ENCODE data around the gene CPLANE2. TPM values are rescaled to one million over a fixed set of nuclear protein-coding genes. Genes with fewer than 3 reads are reported as not detected.

CPLANE2 gene
- polyA plus RNA-seq, 1 donor from 2014 or later: 5.7 TPM

DNA sequence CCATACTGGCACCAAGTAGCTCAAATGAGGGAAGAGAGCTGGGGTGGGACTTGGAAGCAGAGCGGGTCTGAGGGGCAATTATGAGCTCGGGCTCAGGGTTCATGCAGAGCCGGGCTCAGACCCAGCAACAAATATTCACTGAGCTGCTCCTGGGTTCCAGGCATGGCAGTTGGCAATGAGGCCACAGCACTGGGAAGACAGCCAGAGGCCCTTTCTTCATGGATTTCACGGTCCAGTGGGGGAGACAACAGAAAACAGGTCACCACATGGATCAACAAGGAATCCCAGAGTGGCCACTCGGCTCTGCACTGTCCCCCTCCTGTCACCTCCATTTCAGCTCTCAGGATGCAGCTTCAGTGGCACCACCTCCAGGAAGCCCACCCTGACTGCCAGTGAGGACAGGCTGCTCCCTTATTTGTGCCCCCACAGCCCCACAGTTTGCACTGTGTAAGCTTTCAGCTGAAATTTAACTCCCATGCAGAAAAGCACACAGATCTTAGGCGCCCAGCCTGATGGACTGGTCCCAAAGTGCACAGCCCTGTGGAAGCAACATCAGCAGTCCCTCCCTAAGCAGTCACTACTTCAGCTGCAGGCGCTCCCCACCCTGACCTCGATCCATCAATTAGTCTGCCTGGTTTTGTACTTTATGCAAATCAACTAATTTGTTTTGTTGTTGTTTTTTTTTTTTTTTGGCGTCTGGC is 46.9 kb downstream of the CPLANE2 start:
- no peak overlapping the region for H3K4me3 ChIP-seq (ENCODE audit: low read length)
- TF ChIP-seq EZH2 (IDR thresholded peaks at IDR 0.05; ENCODE audit: borderline replicate concordance, insufficient read depth, low read length, poor library complexity, severe bottlenecking) (no peak), POLR2AphosphoS5 (IDR thresholded peaks at IDR 0.05) (no peak), EP300 (conservative IDR thresholded peaks at IDR 0.05; ENCODE audit: poor library complexity, severe bottlenecking) (no peak), RAD21 (conservative IDR thresholded peaks at IDR 0.05) (no peak)
- TF ChIP-seq, protein P1, sequence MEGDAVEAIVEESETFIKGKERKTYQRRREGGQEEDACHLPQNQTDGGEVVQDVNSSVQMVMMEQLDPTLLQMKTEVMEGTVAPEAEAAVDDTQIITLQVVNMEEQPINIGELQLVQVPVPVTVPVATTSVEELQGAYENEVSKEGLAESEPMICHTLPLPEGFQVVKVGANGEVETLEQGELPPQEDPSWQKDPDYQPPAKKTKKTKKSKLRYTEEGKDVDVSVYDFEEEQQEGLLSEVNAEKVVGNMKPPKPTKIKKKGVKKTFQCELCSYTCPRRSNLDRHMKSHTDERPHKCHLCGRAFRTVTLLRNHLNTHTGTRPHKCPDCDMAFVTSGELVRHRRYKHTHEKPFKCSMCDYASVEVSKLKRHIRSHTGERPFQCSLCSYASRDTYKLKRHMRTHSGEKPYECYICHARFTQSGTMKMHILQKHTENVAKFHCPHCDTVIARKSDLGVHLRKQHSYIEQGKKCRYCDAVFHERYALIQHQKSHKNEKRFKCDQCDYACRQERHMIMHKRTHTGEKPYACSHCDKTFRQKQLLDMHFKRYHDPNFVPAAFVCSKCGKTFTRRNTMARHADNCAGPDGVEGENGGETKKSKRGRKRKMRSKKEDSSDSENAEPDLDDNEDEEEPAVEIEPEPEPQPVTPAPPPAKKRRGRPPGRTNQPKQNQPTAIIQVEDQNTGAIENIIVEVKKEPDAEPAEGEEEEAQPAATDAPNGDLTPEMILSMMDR (IDR thresholded peaks at IDR 0.05; ENCODE audit: poor library complexity, severe bottlenecking): no peak
- no peak overlapping the region for H3K27ac ChIP-seq (ENCODE audit: low read length)

DNA sequence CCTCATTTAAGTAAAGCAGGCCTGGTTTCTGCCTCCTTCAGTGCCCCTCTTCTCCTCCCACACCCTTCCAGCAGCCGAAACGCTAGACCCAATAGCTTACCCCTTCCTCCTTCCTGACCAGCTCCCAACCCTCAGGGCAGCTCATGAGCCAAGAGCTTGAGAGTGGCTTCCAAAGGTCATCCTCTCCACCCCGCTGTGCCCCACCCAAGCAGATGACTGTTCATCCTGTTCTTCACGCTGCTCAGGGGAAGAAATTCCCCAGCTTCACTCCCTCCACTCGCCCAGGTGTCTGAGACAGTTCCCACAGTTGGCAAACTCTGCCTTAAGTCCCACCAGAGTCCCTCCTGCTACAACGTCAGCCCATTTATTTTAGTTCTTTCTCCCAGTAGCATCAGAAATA is 48.0 kb downstream of the CPLANE2 start:
- Histone ChIP-seq H3K36me3 (ENCODE audit: insufficient read depth, low read length) (no peaks in the 10 kb centered on the region), H2AFZ (ENCODE audit: low read depth, low read length) (no peak overlapping the region), H3K4me2 (ENCODE audit: low read length) (no peak overlapping the region), H3K9me2 (ENCODE audit: insufficient read depth, low read length) (no peaks in the 10 kb centered on the region), H3K4me3 (ENCODE audit: low read length) (no peak overlapping the region), H3K9me3 (ENCODE audit: low read length) (no peaks in the 10 kb centered on the region), H3F3A (ENCODE audit: insufficient read depth, low read length, poor library complexity, severe bottlenecking) (no peaks in the 10 kb centered on the region), H3K27me3 (ENCODE audit: insufficient read depth, low read depth, low read length) (no peaks in the 10 kb centered on the region), H4K20me1 (ENCODE audit: insufficient read depth) (no peaks in the 10 kb centered on the region), H3K79me2 (replicated peaks; ENCODE audit: insufficient read depth, low read length) (no peaks in the 10 kb centered on the region), H3K27ac (ENCODE audit: low read length) (no peak overlapping the region), H3K9ac (ENCODE audit: low read length) (no peak overlapping the region)
- TF ChIP-seq EP300 (conservative IDR thresholded peaks at IDR 0.05; ENCODE audit: poor library complexity, severe bottlenecking) (no peak), POLR2AphosphoS5 (IDR thresholded peaks at IDR 0.05) (no peak), RAD21 (conservative IDR thresholded peaks at IDR 0.05) (no peak), SMC3 (conservative IDR thresholded peaks at IDR 0.05; ENCODE audit: poor library complexity) (no peak), TAF1 (IDR thresholded peaks at IDR 0.05; ENCODE audit: low read depth) (no peak), EZH2 (IDR thresholded peaks at IDR 0.05; ENCODE audit: borderline replicate concordance, insufficient read depth, low read length, poor library complexity, severe bottlenecking) (no peak), MXI1 (conservative IDR thresholded peaks at IDR 0.05; ENCODE audit: poor library complexity, severe bottlenecking) (no peak)
- TF ChIP-seq, protein P2, sequence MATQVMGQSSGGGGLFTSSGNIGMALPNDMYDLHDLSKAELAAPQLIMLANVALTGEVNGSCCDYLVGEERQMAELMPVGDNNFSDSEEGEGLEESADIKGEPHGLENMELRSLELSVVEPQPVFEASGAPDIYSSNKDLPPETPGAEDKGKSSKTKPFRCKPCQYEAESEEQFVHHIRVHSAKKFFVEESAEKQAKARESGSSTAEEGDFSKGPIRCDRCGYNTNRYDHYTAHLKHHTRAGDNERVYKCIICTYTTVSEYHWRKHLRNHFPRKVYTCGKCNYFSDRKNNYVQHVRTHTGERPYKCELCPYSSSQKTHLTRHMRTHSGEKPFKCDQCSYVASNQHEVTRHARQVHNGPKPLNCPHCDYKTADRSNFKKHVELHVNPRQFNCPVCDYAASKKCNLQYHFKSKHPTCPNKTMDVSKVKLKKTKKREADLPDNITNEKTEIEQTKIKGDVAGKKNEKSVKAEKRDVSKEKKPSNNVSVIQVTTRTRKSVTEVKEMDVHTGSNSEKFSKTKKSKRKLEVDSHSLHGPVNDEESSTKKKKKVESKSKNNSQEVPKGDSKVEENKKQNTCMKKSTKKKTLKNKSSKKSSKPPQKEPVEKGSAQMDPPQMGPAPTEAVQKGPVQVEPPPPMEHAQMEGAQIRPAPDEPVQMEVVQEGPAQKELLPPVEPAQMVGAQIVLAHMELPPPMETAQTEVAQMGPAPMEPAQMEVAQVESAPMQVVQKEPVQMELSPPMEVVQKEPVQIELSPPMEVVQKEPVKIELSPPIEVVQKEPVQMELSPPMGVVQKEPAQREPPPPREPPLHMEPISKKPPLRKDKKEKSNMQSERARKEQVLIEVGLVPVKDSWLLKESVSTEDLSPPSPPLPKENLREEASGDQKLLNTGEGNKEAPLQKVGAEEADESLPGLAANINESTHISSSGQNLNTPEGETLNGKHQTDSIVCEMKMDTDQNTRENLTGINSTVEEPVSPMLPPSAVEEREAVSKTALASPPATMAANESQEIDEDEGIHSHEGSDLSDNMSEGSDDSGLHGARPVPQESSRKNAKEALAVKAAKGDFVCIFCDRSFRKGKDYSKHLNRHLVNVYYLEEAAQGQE (IDR thresholded peaks at IDR 0.05; ENCODE audit: borderline replicate concordance): no peak

More for the DNA sequence above, 46.9 kb downstream of the CPLANE2 start:
- Histone ChIP-seq H3K36me3 (ENCODE audit: insufficient read depth, low read length) (no peaks in the 10 kb centered on the region), H3K9me3 (ENCODE audit: low read length) (no peaks in the 10 kb centered on the region), H3F3A (ENCODE audit: insufficient read depth, low read length, poor library complexity, severe bottlenecking) (no peaks in the 10 kb centered on the region), H3K27me3 (ENCODE audit: insufficient read depth, low read depth, low read length) (no peaks in the 10 kb centered on the region), H3K4me2 (ENCODE audit: low read length) (no peak overlapping the region), H4K20me1 (ENCODE audit: insufficient read depth) (no peaks in the 10 kb centered on the region), H2AFZ (ENCODE audit: low read depth, low read length) (no peak overlapping the region), H3K9me2 (ENCODE audit: insufficient read depth, low read length) (no peaks in the 10 kb centered on the region), H3K9ac (ENCODE audit: low read length) (no peak overlapping the region), H3K79me2 (replicated peaks; ENCODE audit: insufficient read depth, low read length) (no peaks in the 10 kb centered on the region)
